ENCODE results near the gene NNAT. TPM values are rescaled to one million over a fixed set of nuclear protein-coding genes. Genes with fewer than 3 reads are reported as not detected.

The NNAT gene
- total and polyA plus RNA-seq, 4 donors = 0.98 to 20.6 (median 8.2) TPM

DNA sequence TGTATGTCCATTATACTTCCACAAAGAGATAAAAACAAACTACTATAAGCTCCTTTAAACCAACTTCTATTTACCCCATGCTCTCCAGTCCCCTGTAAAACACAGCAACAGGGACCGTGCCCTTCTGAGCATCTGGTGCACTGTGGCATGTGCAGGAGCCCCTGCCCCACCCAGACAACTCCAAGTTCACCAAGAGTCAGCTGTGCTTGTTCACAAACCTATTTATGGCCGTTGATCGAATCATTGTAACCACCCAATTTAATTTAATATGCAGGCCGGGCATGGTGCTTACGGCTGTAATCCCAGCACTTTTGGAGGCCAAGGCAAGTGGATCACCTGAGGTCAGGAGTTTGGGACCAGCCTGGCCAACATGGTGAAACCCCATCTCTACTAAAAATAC lies 20.3 kb downstream of the NNAT start:
- ATAC-seq (ENCODE audit: insufficient read depth, low FRiP score) = no peak
- H3K4me1 ChIP-seq (ENCODE audit: control insufficient read depth in 5 of 5, insufficient read depth in 5 of 5, low read length in 5 of 5) = peaks cover 0 to 1% (median 0%) of the 10 kb centered on the region in 5 donors
- no peak overlapping the region for H3K27ac ChIP-seq (ENCODE audit: low read depth in 1 of 2, low read length in 1 of 2)
- H3K36me3 ChIP-seq (ENCODE audit: control insufficient read depth in 4 of 4, insufficient read depth in 4 of 4, low read length in 4 of 4) = no peaks in the 10 kb centered on the region
- WGBS, 2 donors = 94% methylated on average over 5 of the region's 5 CpGs
- TF ChIP-seq, protein P1, sequence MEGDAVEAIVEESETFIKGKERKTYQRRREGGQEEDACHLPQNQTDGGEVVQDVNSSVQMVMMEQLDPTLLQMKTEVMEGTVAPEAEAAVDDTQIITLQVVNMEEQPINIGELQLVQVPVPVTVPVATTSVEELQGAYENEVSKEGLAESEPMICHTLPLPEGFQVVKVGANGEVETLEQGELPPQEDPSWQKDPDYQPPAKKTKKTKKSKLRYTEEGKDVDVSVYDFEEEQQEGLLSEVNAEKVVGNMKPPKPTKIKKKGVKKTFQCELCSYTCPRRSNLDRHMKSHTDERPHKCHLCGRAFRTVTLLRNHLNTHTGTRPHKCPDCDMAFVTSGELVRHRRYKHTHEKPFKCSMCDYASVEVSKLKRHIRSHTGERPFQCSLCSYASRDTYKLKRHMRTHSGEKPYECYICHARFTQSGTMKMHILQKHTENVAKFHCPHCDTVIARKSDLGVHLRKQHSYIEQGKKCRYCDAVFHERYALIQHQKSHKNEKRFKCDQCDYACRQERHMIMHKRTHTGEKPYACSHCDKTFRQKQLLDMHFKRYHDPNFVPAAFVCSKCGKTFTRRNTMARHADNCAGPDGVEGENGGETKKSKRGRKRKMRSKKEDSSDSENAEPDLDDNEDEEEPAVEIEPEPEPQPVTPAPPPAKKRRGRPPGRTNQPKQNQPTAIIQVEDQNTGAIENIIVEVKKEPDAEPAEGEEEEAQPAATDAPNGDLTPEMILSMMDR (IDR thresholded peaks at IDR 0.05; ENCODE audit: control extremely low read depth, extremely low read depth) = no peak
- H3K4me3 ChIP-seq = no peak overlapping the region
- H3K27me3 ChIP-seq (ENCODE audit: control insufficient read depth in 3 of 3, insufficient read depth in 3 of 3, low read length in 2 of 3) = peaks cover 0 to 2% (median 0%) of the 10 kb centered on the region in 3 donors
- H3K9me3 ChIP-seq (ENCODE audit: control insufficient read depth in 4 of 4, insufficient read depth in 3 of 4, low read length in 3 of 4) = no peaks in the 10 kb centered on the region
- no peak for DNase-seq
- no peak overlapping the region for H3K9ac ChIP-seq (ENCODE audit: insufficient read depth in 1 of 2, low read length in 2 of 2)

DNA sequence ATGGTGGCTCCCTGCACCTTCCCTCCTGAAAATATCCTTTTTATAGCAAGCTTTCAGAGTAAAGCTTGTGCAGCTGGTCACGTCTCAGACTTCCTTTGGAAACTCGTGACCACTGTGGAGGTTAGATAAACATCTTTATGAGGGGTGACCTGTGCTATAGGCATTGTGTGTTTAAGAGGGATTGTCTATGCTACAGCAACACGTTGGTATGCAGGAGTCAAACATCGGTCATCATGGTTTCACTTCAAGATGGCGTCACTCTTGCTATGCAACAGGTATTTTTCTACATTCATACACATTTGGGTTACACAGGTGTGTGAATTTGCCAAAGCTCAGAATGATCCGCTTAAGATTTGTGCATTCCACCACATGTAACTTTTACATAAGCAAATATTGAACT lies 21.2 kb downstream of the NNAT start:
- H3K9me3 ChIP-seq (ENCODE audit: control insufficient read depth in 4 of 4, insufficient read depth in 3 of 4, low read length in 3 of 4) = no peaks in the 10 kb centered on the region
- H3K4me1 ChIP-seq (ENCODE audit: control insufficient read depth in 5 of 5, insufficient read depth in 5 of 5, low read length in 5 of 5) = no peaks in the 10 kb centered on the region
- H3K27me3 ChIP-seq (ENCODE audit: control insufficient read depth in 3 of 3, insufficient read depth in 3 of 3, low read length in 2 of 3) = peaks cover 0 to 2% (median 0%) of the 10 kb centered on the region in 3 donors
- 41 to 47% methylated on average over 6 of the region's 6 CpGs for WGBS, 2 donors
- H3K4me3 ChIP-seq = no peak overlapping the region
- ATAC-seq (ENCODE audit: insufficient read depth, low FRiP score) (no peak), DNase-seq (peak in 2 of 3 donors; percentile 22 to 58)
- H3K9ac ChIP-seq (ENCODE audit: insufficient read depth in 1 of 2, low read length in 2 of 2) = no peak overlapping the region
- TF ChIP-seq, protein P1 (IDR thresholded peaks at IDR 0.05; ENCODE audit: control extremely low read depth, extremely low read depth) = no peak
- H3K27ac ChIP-seq (ENCODE audit: low read depth in 1 of 2, low read length in 1 of 2) = no peak overlapping the region
- no peaks in the 10 kb centered on the region for H3K36me3 ChIP-seq (ENCODE audit: control insufficient read depth in 4 of 4, insufficient read depth in 4 of 4, low read length in 4 of 4)

DNA sequence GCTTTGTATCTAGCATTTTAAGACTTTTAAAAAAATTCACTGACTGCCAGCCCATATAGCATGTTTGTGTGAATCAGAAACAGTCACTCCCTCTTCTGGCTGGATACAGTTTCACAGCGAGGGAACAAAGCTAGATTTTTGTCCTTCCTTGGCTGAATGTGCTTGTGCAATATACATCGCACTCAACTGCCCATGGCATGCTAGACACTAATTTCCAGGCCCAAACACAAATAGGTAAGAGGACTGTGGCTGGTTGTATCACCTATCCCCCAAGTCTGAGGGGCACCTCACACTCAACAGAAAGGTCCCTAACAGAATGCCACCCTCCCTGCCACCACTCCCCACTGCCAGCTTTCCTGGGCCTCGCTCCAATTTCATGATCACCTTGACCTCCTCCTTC lies 22.8 kb downstream of the NNAT start:
- ATAC-seq (ENCODE audit: insufficient read depth, low FRiP score) (no peak), DNase-seq (peak in 2 of 3 donors; percentile 34 to 54)
- WGBS, 2 donors = 58 to 66% methylated on average over 3 of the region's 3 CpGs
- Histone ChIP-seq H3K9me3 (ENCODE audit: control insufficient read depth in 4 of 4, insufficient read depth in 3 of 4, low read length in 3 of 4) (no peaks in the 10 kb centered on the region), H3K36me3 (ENCODE audit: control insufficient read depth in 4 of 4, insufficient read depth in 4 of 4, low read length in 4 of 4) (no peaks in the 10 kb centered on the region), H3K9ac (ENCODE audit: insufficient read depth in 1 of 2, low read length in 2 of 2) (no peak overlapping the region), H3K27me3 (ENCODE audit: control insufficient read depth in 3 of 3, insufficient read depth in 3 of 3, low read length in 2 of 3) (peaks cover 0 to 2% (median 0%) of the 10 kb centered on the region in 3 donors), H3K27ac (ENCODE audit: low read depth in 1 of 2, low read length in 1 of 2) (no peak overlapping the region), H3K4me3 (no peak overlapping the region), H3K4me1 (ENCODE audit: control insufficient read depth in 5 of 5, insufficient read depth in 5 of 5, low read length in 5 of 5) (no peaks in the 10 kb centered on the region)
- TF ChIP-seq, protein P1 (IDR thresholded peaks at IDR 0.05; ENCODE audit: control extremely low read depth, extremely low read depth) = no peak

DNA sequence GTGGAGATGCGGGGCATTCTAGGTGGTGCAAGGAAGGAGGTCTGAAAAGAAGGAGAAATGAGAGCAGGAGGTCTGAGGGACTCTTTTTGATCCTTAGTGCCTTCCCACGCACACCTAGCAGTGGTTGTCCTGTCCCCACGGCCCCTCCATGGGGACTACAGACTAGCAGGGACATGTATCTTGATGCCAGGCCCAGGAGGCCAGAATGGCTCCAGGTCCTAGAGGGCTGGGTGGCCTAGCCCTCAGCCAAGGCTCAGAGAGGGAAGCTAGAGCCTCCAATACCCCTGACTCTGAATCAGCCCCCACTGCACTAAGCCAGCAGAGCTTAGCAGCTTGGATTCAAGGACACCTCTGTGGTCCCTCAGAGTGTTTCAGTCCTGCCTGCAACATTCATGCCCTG lies 23.3 kb downstream of the NNAT start:
- H3K9me3 ChIP-seq (ENCODE audit: control insufficient read depth in 4 of 4, insufficient read depth in 3 of 4, low read length in 3 of 4) = no peaks in the 10 kb centered on the region
- no peaks in the 10 kb centered on the region for H3K36me3 ChIP-seq (ENCODE audit: control insufficient read depth in 4 of 4, insufficient read depth in 4 of 4, low read length in 4 of 4)
- no peak overlapping the region for H3K4me3 ChIP-seq
- DNase-seq (no peak), ATAC-seq (ENCODE audit: insufficient read depth, low FRiP score) (no peak)
- TF ChIP-seq, protein P1 (IDR thresholded peaks at IDR 0.05; ENCODE audit: control extremely low read depth, extremely low read depth) = no peak
- WGBS, 2 donors = 56 to 58% methylated on average over 3 of the region's 3 CpGs
- H3K9ac ChIP-seq (ENCODE audit: insufficient read depth in 1 of 2, low read length in 2 of 2) = no peak overlapping the region
- no peak overlapping the region for H3K27ac ChIP-seq (ENCODE audit: low read depth in 1 of 2, low read length in 1 of 2)
- H3K4me1 ChIP-seq (ENCODE audit: control insufficient read depth in 5 of 5, insufficient read depth in 5 of 5, low read length in 5 of 5) = no peaks in the 10 kb centered on the region
- peaks cover 0 to 2% (median 0%) of the 10 kb centered on the region in 3 donors for H3K27me3 ChIP-seq (ENCODE audit: control insufficient read depth in 3 of 3, insufficient read depth in 3 of 3, low read length in 2 of 3)

Data from lung (tissue), 12 donors.